ENCODE measurements around the gene CDC42BPA.

CDC42BPA gene

DNA sequence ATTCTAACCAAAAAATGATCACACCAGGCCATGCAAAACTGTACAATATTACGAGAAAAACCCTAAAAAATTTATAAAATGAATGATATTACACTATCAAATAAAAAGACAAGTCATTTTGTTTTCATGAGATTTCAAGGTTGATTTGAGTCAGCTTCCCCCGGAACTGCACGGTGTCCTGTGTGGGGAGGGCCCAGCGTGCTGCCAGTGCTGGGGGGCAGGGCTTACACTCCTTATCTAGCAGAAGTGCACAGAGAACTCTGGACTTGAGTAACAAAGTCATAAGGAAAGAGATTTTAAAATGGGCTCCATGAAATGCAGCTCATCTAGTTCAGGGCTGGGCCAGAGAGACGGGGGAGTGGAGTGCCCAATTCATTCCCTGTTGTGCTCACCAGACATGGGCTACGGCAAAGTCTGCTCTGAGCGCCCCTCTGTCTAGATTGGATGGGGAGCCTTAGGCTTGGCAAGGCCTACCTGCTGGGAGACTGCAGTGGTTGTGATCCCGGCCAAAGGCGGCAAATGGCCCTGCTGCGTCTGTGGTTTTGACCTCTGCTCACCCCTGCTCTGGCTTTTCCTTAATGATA, 328.1 kb downstream of the CDC42BPA start:
- peak; percentile 81 for ATAC-seq
- DNase-seq: peak; percentile 58

DNA sequence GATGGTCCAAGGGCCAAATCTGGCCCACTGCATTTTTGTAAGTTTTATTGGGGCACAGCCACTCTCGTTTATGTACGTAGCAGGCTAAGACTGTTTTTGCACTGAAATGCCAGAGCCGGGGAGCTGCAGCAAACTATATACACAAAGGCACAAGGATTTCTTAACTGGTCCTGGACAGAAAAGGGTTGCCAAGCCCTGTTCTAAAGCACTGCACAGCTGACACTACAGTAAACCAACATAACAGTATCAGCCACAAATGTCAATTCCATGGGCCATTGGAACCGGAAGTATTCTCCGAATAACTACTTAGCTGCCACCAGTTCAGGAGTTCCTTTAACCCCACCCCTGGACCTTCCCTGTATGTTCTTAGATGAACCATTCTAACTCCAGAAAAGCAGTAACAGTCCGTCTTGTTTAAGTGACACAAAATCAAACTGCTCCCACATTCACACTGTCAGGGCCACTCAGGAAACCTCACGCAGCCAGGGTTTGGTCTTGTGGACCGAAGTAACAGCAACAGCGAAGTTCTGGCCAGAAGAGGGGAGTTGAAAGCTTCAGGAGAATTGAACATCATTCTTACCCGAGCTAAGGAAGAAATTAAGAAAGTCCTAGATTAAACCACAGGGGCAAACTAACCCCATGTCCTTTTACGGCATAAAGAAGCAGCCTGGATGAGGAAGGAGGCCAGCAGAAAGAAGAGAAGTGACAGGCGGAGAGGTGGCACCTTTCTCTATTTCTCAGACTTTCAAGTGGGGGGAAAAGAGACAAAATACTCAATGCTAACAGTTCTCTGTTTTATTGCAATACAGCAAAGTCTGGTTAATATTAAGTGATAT, 329.0 kb downstream of the CDC42BPA start:
- DNase-seq (no peak), ATAC-seq (no peak)

DNA sequence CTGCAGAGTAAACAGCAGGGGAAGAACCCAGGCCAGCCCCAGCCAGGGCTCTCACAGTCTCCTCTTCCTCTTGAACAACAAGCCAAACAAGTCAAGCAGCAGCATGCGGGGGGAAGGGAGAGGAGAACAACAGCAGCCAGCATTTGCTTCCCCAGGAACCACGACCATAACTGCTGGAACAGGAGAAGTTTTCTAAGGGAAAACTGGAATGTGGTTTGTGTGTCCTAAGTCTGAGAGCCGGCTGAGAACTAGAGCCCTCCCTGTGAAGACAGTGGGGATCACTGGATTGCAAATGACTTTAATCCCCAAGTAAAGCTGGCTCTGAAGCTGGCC, 330.0 kb downstream of the CDC42BPA start:
- ATAC-seq: no peak
- DNase-seq: no peak

DNA sequence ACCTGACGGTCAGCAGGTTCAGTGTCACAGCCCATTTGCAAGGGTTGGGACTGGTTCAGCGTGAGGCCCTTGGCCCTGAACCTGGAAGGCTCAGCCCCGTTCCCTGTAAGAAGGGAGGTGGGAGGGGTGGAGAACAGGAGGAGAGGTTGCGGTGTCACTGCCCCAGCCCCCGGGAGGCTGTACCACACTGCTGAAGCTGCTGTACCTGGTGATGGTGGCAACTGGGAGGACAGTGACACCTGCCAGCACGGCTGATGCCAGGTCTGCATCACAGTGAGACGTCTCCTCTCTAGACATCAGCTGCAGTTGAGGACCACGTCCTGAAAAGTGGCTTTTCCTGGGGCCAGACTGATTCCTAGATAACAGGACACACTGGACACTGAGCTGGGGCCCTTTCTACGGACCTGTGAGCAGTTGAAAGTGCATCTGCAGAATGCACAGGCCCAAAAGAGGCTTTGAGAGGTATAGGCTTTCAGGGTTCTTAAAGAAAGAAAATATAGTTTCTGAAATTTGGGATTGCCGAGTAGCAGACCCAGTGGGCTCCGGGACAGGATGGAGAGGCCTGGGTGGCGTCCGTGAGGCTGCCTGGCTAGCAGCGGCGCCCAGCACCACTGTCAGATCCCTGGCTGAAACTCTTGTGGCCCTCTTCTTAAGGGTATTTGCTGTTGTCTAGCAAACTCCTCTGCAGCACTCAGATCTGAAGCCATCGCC, 330.5 kb downstream of the CDC42BPA start:
- ATAC-seq (no peak), DNase-seq (no peak)

DNA sequence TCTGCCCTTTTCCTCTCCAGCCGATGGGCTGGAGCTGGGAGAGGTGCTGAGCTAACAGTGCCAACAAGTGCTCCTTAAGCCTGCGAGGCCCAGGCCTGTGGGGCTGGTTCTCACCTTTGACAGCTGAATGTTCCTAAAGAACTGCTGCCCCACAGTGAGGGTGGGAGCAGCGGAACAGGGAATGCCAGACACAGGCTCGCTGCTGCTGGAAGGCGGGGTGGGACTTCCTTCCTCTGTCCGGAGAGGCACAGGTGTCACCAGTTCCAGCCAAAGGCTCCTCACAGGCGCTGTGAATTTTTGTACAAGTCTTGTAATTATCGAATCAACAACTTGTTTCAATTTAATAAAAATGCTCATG, 331.1 kb downstream of the CDC42BPA start:
- ATAC-seq: no peak
- no peak for DNase-seq

DNA sequence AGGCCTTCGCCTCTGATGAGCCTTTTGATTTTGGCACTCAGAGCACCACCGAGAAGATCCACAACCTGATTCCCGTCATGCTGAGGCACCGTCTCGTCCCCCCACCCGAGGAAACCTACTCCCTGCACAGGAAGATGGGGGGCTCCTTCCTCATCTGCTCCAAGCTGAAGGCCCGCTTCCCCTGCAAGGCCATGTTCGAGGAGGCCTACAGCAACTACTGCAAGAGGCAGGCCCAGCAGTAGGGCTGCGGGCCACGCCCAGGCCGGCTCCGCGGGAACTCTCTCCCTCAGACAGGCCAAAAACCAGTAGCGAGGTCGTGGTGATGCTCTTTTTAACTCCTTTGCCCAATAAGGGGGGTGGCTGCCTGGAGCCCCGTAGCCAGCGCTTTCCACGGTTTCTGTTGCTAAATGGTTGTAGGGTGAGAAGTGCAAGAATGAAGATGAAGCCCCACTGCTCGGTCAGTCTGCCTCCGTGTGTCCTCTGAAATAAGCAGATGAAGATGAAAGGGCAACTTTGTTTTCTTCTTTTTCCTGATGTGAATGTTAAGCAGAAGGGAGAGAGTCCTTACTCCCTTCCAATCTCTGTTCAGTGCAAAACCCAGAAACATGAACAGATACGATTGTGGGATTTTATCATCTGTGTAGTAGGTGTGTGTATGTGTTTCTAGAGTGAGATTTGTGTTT, 331.7 kb downstream of the CDC42BPA start:
- ATAC-seq (no peak), DNase-seq (no peak)

DNA sequence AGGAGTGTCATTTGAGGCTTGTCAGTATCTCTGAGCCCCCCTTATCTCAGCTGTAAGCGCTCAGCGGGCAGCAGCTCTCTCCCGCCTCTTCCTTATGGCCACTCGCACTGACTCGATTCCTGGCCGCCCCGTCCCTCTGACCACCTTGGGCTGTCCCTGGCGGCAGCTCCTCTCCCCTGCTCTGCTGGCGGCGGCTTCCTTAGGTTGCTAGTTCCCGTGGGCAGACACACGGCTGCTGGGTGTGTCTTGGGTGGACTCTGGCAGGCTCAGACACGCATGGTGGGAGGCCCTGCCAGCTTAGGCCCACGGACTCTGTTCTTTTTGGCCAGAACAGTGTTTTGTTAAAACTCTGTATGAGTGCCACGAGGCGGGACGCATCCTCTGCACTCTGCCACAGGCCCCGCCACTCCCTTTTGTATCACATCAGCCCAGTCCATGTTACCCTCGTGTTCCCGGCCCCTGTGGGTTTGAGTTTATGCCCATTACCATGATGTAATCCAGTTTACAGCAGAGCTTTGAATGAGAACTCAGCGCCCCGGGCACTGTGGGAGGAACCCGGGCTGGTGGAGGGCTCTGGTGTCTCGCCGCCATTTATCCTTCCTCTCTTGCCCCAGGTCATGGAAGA, 332.3 kb downstream of the CDC42BPA start:
- DNase-seq: no peak
- ATAC-seq: no peak

DNA sequence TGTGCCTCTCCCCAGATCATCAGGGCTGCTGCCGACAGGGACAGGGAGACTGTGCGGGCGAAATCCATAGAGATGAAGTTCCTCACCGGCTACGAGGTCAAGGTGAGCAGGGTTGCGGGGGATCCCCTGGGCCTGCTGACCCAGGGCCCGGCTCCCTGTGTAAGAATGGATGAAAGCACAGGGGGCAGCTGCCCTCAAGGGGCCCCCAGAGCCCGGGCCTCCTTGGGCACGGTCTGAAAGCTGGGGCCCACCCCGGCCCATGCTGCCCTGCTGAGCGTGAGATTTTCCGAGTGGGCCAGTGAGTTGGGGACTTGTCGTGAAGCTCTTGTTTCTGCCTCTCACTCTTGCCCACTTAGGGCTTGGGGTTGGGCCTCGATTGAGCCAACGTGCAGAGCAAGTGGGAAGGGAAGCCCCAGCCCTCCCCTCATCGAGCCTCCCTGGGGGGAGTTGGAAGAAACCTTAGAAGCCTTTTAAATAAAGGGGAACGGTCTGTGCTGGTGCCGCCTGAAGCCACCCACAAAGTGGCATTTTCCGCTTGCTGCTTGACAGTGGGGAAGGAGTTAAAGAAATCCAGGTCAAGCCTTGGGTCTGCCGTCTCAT, 333.0 kb downstream of the CDC42BPA start:
- ATAC-seq (no peak), DNase-seq (no peak)

DNA sequence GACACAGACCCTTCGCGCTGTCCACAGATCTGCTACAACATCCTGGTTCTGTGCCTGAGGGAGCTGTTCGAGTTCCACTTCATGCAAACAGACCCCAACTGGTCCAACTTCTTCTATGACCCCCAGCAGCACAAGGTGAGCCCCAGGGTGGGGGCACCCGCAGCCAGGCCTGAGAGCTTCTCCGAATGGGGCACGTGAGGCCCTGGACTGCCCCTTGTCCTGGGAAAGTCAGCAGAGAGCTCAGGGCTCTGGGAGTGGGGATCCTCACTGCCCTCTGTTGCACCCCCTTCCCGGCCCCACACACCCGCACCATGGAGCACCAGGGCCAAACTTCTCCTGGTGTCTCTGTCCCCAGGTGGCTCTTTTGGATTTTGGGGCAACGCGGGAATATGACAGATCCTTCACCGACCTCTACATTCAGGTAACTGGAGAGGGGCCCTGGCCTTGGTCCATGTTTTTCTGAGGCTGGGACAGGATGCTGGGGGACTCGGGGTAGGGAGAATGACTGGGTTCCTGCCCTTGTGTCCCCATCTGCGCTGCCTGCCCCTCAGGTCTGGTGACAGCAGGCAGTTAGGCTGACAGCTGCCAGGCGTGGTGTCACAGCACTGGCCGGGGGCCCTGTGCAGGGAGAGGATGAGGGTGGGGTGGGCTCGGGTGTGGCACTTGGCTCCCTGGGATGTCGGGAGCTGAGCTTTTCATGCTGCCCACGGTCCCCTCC, 333.6 kb downstream of the CDC42BPA start:
- DNase-seq: no peak
- ATAC-seq: no peak

DNA sequence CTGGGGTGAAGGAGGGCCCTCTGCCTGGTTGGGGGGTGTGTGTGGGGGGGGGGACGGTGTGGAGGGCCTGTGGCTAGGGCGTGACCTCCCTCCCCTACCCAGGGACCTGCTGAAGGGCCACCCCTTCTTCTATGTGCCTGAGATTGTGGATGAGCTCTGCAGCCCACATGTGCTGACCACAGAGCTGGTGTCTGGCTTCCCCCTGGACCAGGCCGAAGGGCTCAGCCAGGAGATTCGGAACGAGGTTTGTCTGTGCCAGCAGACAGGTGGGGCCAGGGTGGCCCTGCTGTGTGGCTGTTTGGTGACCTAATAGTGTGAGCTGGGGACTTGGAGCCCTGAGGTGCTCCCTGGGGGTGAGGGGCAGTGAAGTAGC, 334.3 kb downstream of the CDC42BPA start:
- no peak for DNase-seq
- no peak for ATAC-seq

DNA sequence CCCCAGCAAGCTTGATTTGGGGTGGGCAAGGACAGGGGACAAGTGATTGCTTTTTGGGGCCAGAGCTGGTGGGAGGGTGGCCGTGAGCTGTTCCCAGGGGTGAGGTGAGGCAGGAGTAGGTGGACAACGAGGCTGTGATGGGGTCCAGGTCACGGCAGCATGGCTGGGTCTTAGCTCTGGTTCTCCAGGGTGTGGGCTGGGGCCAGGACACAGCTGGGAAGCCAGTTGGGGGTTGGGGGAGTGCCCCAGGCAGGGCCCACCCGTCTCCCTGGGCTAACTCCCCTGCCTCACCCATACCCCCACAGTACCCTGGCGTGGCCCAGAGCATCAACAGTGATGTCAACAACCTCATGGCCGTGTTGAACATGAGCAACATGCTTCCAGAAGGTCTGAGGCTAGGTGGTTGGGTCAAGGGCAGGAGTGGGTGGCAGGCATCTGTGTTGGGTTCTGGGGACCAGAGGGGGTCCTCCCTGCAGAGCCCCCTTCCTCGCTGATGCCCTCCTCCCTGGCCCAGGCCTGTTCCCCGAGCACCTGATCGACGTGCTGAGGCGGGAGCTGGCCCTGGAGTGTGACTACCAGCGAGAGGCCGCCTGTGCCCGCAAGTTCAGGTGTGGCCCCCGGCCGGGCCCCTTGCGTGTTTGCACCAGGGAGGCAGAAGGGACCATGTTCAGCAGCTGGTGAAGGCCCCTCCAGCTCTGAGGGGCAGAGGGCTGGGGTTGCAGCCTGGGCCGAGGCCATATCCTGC, 334.9 kb downstream of the CDC42BPA start:
- DNase-seq: no peak
- ATAC-seq: no peak

DNA sequence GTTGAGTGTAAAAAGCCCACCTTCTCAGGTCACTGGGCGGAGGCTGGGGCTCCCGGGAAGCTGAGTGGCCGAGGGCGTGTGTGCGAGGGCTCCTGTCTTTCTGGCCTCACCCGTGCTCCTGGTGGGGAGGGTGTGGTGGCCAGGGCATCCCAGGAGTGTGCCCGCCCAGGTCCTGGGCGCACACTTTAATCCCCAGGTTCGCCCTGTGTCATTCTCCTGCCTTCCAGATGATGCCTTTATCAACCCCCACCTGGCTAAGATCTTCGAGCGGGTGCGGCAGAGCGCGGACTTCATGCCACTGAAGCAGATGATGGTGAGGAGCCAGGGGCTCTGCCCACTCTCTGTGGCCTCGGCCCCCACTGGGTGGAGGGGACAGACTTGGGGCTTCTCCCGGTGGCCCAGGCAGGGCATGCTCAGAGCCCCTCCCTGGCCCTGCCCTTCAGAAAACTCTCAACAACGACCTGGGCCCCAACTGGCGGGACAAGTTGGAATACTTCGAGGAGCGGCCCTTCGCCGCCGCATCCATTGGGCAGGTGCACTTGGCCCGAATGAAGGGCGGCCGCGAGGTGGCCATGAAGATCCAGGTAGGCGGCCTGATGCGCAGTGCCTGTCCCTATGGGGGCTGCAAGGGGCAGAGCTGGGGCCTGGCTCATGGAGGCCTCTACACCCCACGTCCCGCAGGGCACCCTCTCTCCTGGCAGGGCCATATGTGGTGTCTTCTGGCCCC, 335.7 kb downstream of the CDC42BPA start:
- DNase-seq (no peak), ATAC-seq (no peak)

DNA sequence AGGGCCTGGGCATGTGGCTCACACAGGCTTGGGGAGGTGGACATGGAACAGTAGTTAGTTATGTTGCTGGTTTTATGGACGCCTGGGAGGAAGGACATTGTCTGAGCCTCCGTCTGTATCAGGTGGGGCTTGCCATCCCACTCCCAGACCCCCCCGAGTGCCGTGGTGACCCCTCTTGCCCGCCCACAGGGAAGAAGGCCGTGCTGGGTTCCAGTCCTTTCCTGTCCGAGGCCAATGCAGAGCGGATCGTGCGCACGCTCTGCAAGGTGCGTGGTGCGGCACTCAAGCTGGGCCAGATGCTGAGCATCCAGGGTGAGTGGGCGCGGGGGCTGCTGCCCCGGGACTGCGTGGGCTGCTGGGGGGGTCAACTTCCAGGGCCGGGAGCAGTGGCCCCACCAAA, 336.5 kb downstream of the CDC42BPA start:
- DNase-seq (no peak), ATAC-seq (no peak)

DNA sequence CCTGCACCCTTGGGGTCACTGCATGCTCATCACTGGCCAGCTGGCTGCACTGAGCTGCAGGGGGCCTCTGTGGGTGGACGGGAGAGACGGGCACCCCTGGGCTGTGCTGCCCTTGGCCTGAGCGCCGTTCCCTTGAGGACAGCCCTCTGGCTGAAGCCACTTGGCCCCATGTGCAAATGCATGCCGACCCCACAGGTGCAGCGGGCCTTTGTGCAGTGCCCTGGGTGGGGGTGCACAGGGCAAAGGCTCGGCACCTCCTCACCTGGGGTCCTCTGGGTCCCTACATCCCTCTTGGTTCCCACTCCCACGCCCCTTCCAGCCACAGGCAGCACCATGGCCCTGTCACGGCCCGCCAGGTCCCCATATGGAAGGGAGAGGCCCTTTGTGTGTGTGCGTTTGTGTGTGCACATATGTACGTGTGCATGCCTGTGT, 336.9 kb downstream of the CDC42BPA start:
- no peak for ATAC-seq
- no peak for DNase-seq

DNA sequence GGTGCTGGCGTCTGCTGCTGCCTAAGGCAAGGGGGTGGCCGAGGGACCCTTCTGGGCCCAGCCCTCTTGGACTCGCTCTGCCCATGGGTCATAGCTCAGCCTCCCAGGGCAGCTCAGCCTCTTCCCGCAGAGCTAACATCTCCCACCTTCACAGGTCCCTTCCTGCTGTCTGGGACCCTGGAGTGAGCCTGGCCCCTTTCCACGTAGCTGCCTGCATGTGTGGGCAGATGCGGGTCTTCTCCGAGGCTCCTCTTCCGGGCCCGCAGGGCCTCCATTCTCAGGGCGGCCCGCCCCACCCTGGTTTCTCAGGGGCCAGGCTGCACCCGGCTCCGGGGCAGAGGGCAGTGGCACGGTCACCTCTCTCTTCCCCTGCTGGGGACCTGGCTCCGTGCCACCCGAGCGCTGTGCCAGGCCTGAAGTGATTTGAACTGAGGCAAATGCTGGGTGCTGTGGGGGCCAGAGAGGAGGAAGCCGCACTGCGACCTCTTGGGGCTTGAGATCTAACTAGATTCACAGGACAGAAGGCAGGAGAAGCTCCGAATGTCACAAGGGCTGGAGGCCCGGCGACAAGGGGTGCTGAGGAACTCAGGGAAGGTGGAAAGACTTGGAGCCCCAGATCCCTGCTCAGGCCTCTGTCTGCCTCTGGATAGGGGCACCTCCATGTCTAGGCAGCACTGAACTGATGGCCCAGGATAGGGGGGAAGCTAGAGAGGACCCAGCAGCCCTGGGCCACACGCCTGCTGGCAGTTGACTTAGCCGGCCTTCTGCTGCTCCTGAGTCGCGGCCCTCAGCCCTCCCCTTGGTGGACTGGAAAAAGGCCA, 337.5 kb downstream of the CDC42BPA start:
- DNase-seq (no peak), ATAC-seq (no peak)

DNA sequence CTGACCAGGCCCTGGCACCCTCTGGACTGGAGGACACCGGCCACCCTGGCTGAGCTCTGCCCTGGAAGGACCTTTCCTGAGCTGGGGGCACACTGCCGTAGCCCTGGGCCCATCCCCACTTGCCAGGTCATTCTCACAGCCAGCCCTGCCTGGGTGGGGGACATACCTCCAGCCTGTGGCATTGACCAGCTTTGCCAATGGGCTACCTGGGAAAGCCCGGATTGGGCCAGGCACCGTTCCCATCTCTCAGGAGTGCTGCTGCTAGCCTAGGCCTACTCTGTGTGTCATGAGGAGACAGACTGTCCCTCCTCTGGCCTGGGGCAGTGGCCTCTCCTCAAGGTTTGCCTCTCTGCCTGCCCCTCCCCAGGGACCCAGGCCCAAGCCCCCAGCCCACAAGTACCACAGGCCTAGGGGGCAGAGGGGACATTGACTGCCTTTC, 338.2 kb downstream of the CDC42BPA start:
- no peak for DNase-seq
- ATAC-seq: no peak

DNA sequence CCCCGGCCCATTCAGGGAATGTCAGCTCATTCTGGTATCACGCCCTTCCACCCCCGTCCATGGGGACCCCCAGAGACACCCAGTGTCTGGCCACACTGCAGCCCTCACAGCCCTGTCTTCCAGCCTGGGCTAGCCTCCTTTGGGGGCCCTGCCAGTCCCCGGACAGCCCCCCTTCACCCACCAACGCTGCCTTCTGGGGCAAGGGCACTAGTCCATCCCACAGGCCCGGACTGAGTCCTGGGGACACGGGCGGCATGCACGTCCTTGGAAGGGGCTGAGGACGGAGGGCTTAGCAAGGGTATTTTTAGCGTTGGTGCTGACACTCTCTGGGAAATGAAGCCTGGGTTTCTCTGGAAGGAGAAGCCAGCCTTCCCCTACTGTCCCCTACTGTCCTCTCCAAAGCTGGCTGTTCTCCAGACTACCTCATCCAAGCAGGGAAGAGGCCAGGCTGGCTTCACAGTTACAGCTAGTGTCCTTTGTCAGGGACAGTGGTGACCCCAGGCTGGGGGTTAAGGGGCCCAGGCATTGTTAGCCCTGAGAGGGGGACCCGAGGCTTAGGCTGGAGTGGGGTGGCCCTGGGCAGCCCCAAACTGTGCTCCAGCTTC, 338.7 kb downstream of the CDC42BPA start:
- no peak for ATAC-seq
- DNase-seq: no peak

DNA sequence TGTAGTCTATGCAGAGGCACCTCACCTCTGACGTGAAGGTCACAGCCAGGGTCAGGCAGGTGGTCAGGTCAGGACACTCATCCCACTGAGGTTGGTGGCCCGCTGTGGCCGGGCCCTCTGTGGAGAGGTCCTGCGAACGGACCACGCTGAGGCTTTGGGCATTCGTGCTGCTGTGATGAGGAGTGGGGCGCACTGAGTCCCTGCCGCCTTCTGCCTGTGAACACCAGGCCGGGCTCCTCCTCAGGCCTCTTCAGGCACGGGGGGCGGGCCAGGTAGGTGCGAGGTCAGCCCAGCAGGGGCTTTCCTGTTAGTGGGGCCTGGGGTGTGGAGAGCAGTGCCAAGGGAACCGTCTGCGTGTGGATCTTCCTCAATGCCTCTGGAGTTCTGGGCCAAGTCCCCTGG, 339.2 kb downstream of the CDC42BPA start:
- ATAC-seq (no peak), DNase-seq (no peak)
